Hepatocyte (in vitro differentiated cells): ENCODE data around the gene MICAL2. TPM values are rescaled to one million over a fixed set of nuclear protein-coding genes. Genes with fewer than 3 reads are reported as not detected.

Experiments used
- DNase-seq: peaks from one replicate; pipeline ENCODE4 v3.0.0-alpha.2; 2016; ENCODE audit warnings: low spot score
- H2AFZ ChIP-seq: fragments of 200-600 bp; sonication (generic); 2 replicates; pipeline ENCODE4 v1.6.0; 2016; ENCODE audit warnings: antibody characterized with exemption, mild to moderate bottlenecking
- H3K27ac ChIP-seq: fragments of 200-600 bp; sonication (generic); 2 replicates; pipeline ENCODE4 v1.5.1; 2016; ENCODE audit warnings: mild to moderate bottlenecking
- H3K27me3 ChIP-seq: fragments of 200-600 bp; sonication (generic); 2 replicates; pipeline ENCODE4 v1.6.1; 2016
- H3K36me3 ChIP-seq: fragments of 200-600 bp; sonication (generic); replicated peaks from 2 replicates; pipeline ENCODE4 v1.5.1; 2016; ENCODE audit warnings: low read depth; ENCODE audit not compliant: insufficient read depth
- H3K4me1 ChIP-seq: fragments of 200-600 bp; sonication (generic); 2 replicates; pipeline ENCODE4 v1.5.1; 2016; ENCODE audit warnings: mild to moderate bottlenecking, moderate library complexity; ENCODE audit not compliant: insufficient read depth
- H3K4me2 ChIP-seq: fragments of 200-600 bp; sonication (generic); 2 replicates; pipeline ENCODE4 v1.6.0; 2016
- H3K4me3 ChIP-seq: fragments of 200-600 bp; sonication (generic); 2 replicates; pipeline ENCODE4 v1.5.1; 2016; ENCODE audit warnings: mild to moderate bottlenecking
- H3K79me2 ChIP-seq: fragments of 200-600 bp; sonication (generic); 2 replicates; pipeline ENCODE4 v1.6.0; 2017; ENCODE audit warnings: mild to moderate bottlenecking
- H3K9me2 ChIP-seq: fragments of 200-600 bp; sonication (generic); replicated peaks from 2 replicates; pipeline ENCODE4 v1.6.0; 2017; ENCODE audit warnings: mild to moderate bottlenecking; ENCODE audit not compliant: insufficient read depth
- H3K9me3 ChIP-seq: fragments of 200-600 bp; sonication (generic); 2 replicates; pipeline ENCODE4 v1.5.1; 2016; ENCODE audit warnings: low read depth, mild to moderate bottlenecking
- H4K20me1 ChIP-seq: fragments of 200-600 bp; sonication (generic); 2 replicates; pipeline ENCODE4 v1.6.0; 2016; ENCODE audit warnings: mild to moderate bottlenecking; ENCODE audit not compliant: insufficient read depth, poor library complexity, severe bottlenecking
- EZH2 ChIP-seq: fragments of 200-600 bp; sonication (generic); IDR thresholded peaks from 2 replicates; pipeline ENCODE4 v1.6.1; 2016; ENCODE audit warnings: antibody characterized with exemption, mild to moderate bottlenecking, borderline replicate concordance
- EZH2phosphoT487 ChIP-seq: fragments of 200-600 bp; sonication (generic); IDR thresholded peaks from one replicate; pipeline ENCODE4 v1.6.1; 2018; ENCODE audit warnings: antibody characterized with exemption, mild to moderate bottlenecking, low read depth, moderate library complexity; ENCODE audit not compliant: unreplicated experiment, severe bottlenecking
- WGBS: methylation state at CpG from one replicate; pipeline ENCODE4 v1.1.6; 2016; ENCODE audit warnings: low lambda C conversion rate; ENCODE audit errors: missing lambda C conversion rate; 5-methylcytosine and 5-hydroxymethylcytosine counted together
- polyA plus RNA-seq: library from polyadenylated mRNA; unstranded; fragments of >200 nt; fragmentation: Nextera tagmentation; extraction: Ambion mirVana; gene quantifications from 2 replicates; pipeline ENCODE4 v1.2.1, GENCODE V29; 2016
- total RNA-seq: library from RNA; depleted of rRNA; stranded (reverse); fragments of >200 nt; gene quantifications from 2 replicates; pipeline ENCODE4 v1.2.3, GENCODE V29; 2014
- TF ChIP-seq, protein P1 (sequence below): fragments of 200-600 bp; sonication (generic); IDR thresholded peaks from 2 replicates; pipeline ENCODE4 v1.5.1; 2016; ENCODE audit warnings: antibody characterized with exemption, mild to moderate bottlenecking; ENCODE audit not compliant: poor library complexity

Gene MICAL2
- total and polyA plus RNA-seq, 2 experiments from 2014 or later: 36.8 to 56.0 TPM

DNA sequence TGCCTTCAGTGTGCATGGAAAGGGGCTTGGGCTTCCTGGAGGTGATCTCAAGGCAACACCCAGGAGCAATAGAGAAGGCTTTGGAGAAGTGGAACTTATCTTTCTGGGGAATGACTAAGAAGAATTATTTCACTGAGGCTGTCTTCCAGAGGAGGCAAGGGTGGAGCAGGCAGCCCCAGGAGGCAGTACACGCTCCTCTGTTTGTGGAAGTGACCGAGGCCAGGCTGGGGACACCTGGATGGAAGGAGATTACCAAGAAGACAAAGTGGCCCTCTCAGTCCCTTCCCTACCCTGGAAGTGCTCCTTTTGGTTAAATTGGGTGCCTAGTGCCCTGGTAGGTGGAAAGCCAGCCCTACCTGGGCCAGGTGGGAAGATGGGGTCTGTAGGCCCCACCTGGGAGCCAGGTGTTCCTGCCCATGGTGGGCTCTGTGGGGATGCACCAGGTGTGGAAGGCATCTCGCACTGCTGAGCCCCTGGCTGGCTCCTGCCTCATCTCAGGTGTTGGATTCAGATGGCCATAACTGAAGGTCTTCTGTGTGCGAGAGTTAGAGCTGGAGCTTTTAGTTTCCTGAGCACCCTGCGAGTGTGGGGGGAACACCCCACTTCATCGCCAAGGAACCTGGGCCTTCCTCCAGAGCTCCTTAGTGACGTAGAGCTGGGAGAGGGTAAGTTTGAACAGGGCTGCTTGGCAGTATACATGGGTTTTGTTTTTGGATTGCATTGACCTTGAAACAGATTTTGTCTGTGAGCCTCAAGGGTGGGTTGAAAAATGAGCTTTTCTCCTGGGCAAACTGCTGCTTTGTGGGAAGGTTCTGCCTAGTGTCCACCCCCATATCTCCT, 46.1 kb downstream of the MICAL2 start:
- Histone ChIP-seq H3K27ac (no peak overlapping the region), H3K4me2 (no peak overlapping the region)
- 92% methylated on average over 7 of the region's 7 CpGs for WGBS

GRCh38 chr11:12157241-12157661, 46.9 kb downstream of the MICAL2 start:
- H2AFZ ChIP-seq: no peak overlapping the region
- TF ChIP-seq, protein P1, sequence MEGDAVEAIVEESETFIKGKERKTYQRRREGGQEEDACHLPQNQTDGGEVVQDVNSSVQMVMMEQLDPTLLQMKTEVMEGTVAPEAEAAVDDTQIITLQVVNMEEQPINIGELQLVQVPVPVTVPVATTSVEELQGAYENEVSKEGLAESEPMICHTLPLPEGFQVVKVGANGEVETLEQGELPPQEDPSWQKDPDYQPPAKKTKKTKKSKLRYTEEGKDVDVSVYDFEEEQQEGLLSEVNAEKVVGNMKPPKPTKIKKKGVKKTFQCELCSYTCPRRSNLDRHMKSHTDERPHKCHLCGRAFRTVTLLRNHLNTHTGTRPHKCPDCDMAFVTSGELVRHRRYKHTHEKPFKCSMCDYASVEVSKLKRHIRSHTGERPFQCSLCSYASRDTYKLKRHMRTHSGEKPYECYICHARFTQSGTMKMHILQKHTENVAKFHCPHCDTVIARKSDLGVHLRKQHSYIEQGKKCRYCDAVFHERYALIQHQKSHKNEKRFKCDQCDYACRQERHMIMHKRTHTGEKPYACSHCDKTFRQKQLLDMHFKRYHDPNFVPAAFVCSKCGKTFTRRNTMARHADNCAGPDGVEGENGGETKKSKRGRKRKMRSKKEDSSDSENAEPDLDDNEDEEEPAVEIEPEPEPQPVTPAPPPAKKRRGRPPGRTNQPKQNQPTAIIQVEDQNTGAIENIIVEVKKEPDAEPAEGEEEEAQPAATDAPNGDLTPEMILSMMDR: no peak
- TF ChIP-seq EZH2phosphoT487 (no peak), EZH2 (no peak)
- no peaks in the 10 kb centered on the region for H3K27me3 ChIP-seq
- no peak overlapping the region for H3K4me3 ChIP-seq
- H3K4me1 ChIP-seq: peaks cover 31% of the 10 kb centered on the region
- DNase-seq: no peak
- H3K79me2 ChIP-seq: peaks cover 2% of the 10 kb centered on the region
- no peak overlapping the region for H3K27ac ChIP-seq
- no peaks in the 10 kb centered on the region for H3K9me2 ChIP-seq
- H3K36me3 ChIP-seq: no peaks in the 10 kb centered on the region
- 71% methylated on average over 1 of the region's 1 CpG for WGBS
- no peaks in the 10 kb centered on the region for H4K20me1 ChIP-seq
- no peak overlapping the region for H3K4me2 ChIP-seq
- no peaks in the 10 kb centered on the region for H3K9me3 ChIP-seq

More for the DNA sequence above, 46.1 kb downstream of the MICAL2 start:
- peaks cover 31% of the 10 kb centered on the region for H3K4me1 ChIP-seq
- H3K4me3 ChIP-seq: no peak overlapping the region
- H3K36me3 ChIP-seq: no peaks in the 10 kb centered on the region
- H3K27me3 ChIP-seq: no peaks in the 10 kb centered on the region
- TF ChIP-seq, protein P1: no peak
- no peak for TF ChIP-seq EZH2phosphoT487
- no peak for TF ChIP-seq EZH2
- H3K9me2 ChIP-seq: no peaks in the 10 kb centered on the region
- peaks cover 5% of the 10 kb centered on the region for H3K79me2 ChIP-seq
- no peaks in the 10 kb centered on the region for H3K9me3 ChIP-seq
- H2AFZ ChIP-seq: no peak overlapping the region
- DNase-seq: no peak
- no peaks in the 10 kb centered on the region for H4K20me1 ChIP-seq

DNA sequence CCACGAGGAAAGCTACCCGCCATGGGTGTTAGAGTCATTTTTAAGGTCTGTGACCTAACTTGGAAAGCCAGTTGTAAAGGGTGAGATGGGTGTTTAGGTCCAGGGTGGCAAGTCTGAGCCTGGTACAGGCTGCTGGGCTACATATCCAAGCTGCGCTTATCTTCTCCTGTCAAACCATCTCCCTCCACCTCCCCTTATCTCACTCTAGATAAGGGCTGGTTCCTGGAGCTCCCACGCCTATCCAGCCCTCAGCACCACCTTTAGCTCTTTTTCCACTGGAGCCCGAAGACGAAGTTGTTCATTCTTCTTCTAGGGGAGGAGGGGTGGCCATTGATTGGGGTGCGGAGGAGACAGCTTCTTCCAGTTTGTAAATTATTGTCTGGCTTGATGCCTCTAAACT, 48.5 kb downstream of the MICAL2 start:
- H3K9me3 ChIP-seq: no peaks in the 10 kb centered on the region
- 20% methylated on average over 7 of the region's 7 CpGs for WGBS
- TF ChIP-seq, protein P1: no peak
- TF ChIP-seq EZH2 (no peak), EZH2phosphoT487 (no peak)
- H3K9me2 ChIP-seq: no peaks in the 10 kb centered on the region
- H3K4me1 ChIP-seq: peaks cover 31% of the 10 kb centered on the region
- H3K4me3 ChIP-seq: no peak overlapping the region
- H2AFZ ChIP-seq: no peak overlapping the region
- H3K79me2 ChIP-seq: peaks cover 2% of the 10 kb centered on the region
- peak overlapping the region; percentile 77 for H3K27ac ChIP-seq
- H4K20me1 ChIP-seq: no peaks in the 10 kb centered on the region
- no peaks in the 10 kb centered on the region for H3K36me3 ChIP-seq
- H3K27me3 ChIP-seq: no peaks in the 10 kb centered on the region
- peak overlapping the region; percentile 57 for H3K4me2 ChIP-seq
- peak; percentile 49 for DNase-seq
